Esophagus muscularis mucosa (tissue), 4 donors: ENCODE data around the gene TTBK1.

Experiments used
- EP300 ChIP-seq: sonication (generic); formaldehyde crosslinking; IDR thresholded peaks from one replicate; pipeline ENCODE4 v1.6.1; 2017; ENCODE audit warnings: antibody characterized with exemption
- POLR2A ChIP-seq: fragments of 450-650 bp; IDR thresholded peaks from one replicate; pipeline ENCODE4 v1.6.1; 2017; ENCODE audit warnings: antibody characterized with exemption, moderate library complexity, mild to moderate bottlenecking, low read depth
- POLR2AphosphoS5 ChIP-seq, 2 donors: sonication (generic); formaldehyde crosslinking; IDR thresholded peaks; one replicate each; pipeline ENCODE4 v1.6.1; 2017; ENCODE audit warnings: antibody characterized with exemption in 2 of 2
- TF ChIP-seq, protein P1 (sequence below), 3 experiments: fragments of 200-600 bp in 2 of 3; fragments of 450-650 bp in 1 of 3; sonication (generic) in 2 of 3; IDR thresholded peaks; one replicate each; pipeline ENCODE4 v1.5.1; 2017 to 2019; ENCODE audit warnings: antibody characterized with exemption in 3 of 3, mild to moderate bottlenecking in 2 of 3, moderate library complexity in 1 of 3

DNA sequence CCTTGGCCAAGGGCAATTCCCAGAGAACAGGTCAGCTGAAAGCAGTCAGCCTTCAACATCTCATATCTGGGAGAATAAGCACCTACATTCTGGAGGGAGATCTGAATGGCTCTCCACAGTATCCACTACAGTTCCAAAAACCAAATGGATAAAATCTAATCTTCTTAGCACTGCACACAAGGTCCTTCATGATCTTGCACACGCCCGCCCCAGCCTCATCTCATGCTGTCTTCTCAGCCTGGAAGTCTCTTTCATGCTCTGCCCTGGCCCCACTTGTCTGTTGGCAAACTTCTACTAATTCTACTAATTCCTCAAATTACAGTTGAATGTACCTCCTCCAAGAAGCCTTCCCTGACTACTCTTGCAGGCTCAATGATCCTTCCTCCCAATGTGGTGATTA lies 1.8 kb upstream of the TTBK1 start:
- no peak for TF ChIP-seq POLR2A
- TF ChIP-seq, protein P1, sequence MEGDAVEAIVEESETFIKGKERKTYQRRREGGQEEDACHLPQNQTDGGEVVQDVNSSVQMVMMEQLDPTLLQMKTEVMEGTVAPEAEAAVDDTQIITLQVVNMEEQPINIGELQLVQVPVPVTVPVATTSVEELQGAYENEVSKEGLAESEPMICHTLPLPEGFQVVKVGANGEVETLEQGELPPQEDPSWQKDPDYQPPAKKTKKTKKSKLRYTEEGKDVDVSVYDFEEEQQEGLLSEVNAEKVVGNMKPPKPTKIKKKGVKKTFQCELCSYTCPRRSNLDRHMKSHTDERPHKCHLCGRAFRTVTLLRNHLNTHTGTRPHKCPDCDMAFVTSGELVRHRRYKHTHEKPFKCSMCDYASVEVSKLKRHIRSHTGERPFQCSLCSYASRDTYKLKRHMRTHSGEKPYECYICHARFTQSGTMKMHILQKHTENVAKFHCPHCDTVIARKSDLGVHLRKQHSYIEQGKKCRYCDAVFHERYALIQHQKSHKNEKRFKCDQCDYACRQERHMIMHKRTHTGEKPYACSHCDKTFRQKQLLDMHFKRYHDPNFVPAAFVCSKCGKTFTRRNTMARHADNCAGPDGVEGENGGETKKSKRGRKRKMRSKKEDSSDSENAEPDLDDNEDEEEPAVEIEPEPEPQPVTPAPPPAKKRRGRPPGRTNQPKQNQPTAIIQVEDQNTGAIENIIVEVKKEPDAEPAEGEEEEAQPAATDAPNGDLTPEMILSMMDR (IDR thresholded peaks at IDR 0.05): no peak
- no peak for TF ChIP-seq POLR2AphosphoS5 (IDR thresholded peaks at IDR 0.05)
- no peak for TF ChIP-seq EP300
